Measurements from ENCODE around the gene SLC25A42.
A peak's percentile ranks its signal among the peaks of the same experiment; 100 is the strongest.

SLC25A42 gene

DNA sequence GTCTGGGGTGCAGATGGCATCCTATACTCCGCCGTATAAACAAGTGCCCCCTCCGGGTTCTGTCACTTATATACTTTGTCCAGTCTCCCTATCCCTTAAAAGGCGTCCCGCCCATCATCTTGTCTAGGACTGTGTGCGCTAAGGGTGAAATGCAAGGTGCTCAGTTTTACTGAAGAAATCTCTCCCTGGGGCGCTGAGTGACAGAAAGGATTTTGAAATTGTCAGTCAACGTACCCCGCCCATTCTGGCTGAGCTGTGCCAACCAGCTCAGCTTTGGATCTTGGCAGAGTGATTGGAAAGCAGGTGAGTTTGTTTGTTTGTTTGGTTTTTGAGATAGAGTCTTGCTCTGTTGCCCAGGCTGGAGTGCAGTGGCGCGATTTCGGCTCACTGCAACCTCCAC is 78.6 kb downstream of the SLC25A42 start:
- Histone ChIP-seq H3K9ac (ENCODE audit: low read length) (no peak overlapping the region), H3K4me3 (ENCODE audit: insufficient read depth in 1 of 2, low read depth in 1 of 2, low read length in 2 of 2) (no peak overlapping the region), H2BK15ac (ENCODE audit: low read depth, poor library complexity, severe bottlenecking) (no peak overlapping the region), H4K91ac (ENCODE audit: low read length) (no peak overlapping the region), H3K18ac (ENCODE audit: low read depth in 1 of 2, low read length in 2 of 2) (no peak overlapping the region), H2BK12ac (ENCODE audit: low read length in 2 of 2) (no peak overlapping the region), H2BK5ac (ENCODE audit: low read depth, low read length, poor library complexity, severe bottlenecking) (no peak overlapping the region), H3K23ac (ENCODE audit: low read length in 2 of 2) (no peak overlapping the region), H3K4ac (ENCODE audit: low read depth in 1 of 2, low read length in 2 of 2) (no peak overlapping the region), H3K36me3 (ENCODE audit: control insufficient read depth in 1 of 2, insufficient read depth in 2 of 2, low read depth in 1 of 2, low read length in 2 of 2) (peaks cover 3 to 10% of the 10 kb centered on the region in 2 experiments), H3K4me2 (ENCODE audit: low read length, poor library complexity, severe bottlenecking) (no peak overlapping the region), H3K27ac (ENCODE audit: low read length, poor library complexity, severe bottlenecking) (no peak overlapping the region), H3K27me3 (ENCODE audit: control insufficient read depth in 1 of 2, insufficient read depth in 1 of 2, low read length in 2 of 2) (peaks cover 0 to 5% of the 10 kb centered on the region in 2 experiments), H3K4me1 (ENCODE audit: control insufficient read depth, insufficient read depth, low read depth, low read length) (peaks cover 4% of the 10 kb centered on the region), H3K79me1 (replicated peaks; ENCODE audit: low read length, poor library complexity, severe bottlenecking) (peaks cover 8% of the 10 kb centered on the region), H2AK5ac (ENCODE audit: low read length, severe bottlenecking) (no peak overlapping the region), H3K9me3 (ENCODE audit: control insufficient read depth, low read length) (no peaks in the 10 kb centered on the region), H4K8ac (ENCODE audit: low read length) (no peak overlapping the region), H2AFZ (ENCODE audit: low read depth, low read length) (no peak overlapping the region), H2BK120ac (ENCODE audit: low read depth, low read length) (no peak overlapping the region), H3K14ac (ENCODE audit: low read length in 2 of 2) (no peak overlapping the region)
- WGBS, result 95% methylated on average over 12 of the region's 12 CpGs
- DNase-seq, result no peak

DNA sequence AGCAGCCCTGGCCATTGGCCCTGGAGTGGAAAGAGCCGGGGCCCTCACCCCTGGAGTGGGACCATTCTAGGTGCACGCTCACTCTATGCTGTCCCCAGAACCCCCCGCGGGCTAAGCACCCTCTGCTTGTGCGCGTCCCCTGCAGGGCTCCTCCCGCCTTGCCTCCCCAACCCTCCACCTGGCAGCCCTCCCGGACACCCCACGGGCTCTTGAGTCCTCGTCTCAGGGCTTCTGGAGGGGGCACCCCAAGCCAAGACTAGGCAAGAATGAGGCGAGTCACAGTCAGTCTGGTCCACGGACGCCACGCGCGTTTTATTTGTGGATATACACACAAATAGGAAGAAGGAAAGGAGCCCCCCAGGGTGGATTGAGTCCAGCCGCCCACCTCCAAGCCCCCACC is 81.5 kb downstream of the SLC25A42 start:
- no peak overlapping the region for H3K9ac ChIP-seq (ENCODE audit: low read length)
- peak overlapping the region; percentile 45 for H2BK15ac ChIP-seq (ENCODE audit: low read depth, poor library complexity, severe bottlenecking)
- no peak overlapping the region for H3K14ac ChIP-seq (ENCODE audit: low read length in 2 of 2)
- no peak overlapping the region for H3K18ac ChIP-seq (ENCODE audit: low read depth in 1 of 2, low read length in 2 of 2)
- H4K8ac ChIP-seq (ENCODE audit: low read length), result no peak overlapping the region
- no peak overlapping the region for H2BK5ac ChIP-seq (ENCODE audit: low read depth, low read length, poor library complexity, severe bottlenecking)
- H4K91ac ChIP-seq (ENCODE audit: low read length), result no peak overlapping the region
- 93% methylated on average over 17 of the region's 17 CpGs for WGBS
- H2AFZ ChIP-seq (ENCODE audit: low read depth, low read length), result no peak overlapping the region
- H3K4ac ChIP-seq (ENCODE audit: low read depth in 1 of 2, low read length in 2 of 2), result no peak overlapping the region
- no peak overlapping the region for H3K4me3 ChIP-seq (ENCODE audit: insufficient read depth in 1 of 2, low read depth in 1 of 2, low read length in 2 of 2)
- no peak overlapping the region for H2BK120ac ChIP-seq (ENCODE audit: low read depth, low read length)
- DNase-seq, result no peak
- H3K27ac ChIP-seq (ENCODE audit: low read length, poor library complexity, severe bottlenecking), result no peak overlapping the region
- H3K4me2 ChIP-seq (ENCODE audit: low read length, poor library complexity, severe bottlenecking), result no peak overlapping the region
- H3K79me1 ChIP-seq (replicated peaks; ENCODE audit: low read length, poor library complexity, severe bottlenecking), result no peaks in the 10 kb centered on the region
- peaks cover 10 to 14% of the 10 kb centered on the region in 2 experiments for H3K36me3 ChIP-seq (ENCODE audit: control insufficient read depth in 1 of 2, insufficient read depth in 2 of 2, low read depth in 1 of 2, low read length in 2 of 2)
- H3K23ac ChIP-seq (ENCODE audit: low read length in 2 of 2), result no peak overlapping the region
- H3K9me3 ChIP-seq (ENCODE audit: control insufficient read depth, low read length), result no peaks in the 10 kb centered on the region
- H3K4me1 ChIP-seq (ENCODE audit: control insufficient read depth, insufficient read depth, low read depth, low read length), result no peaks in the 10 kb centered on the region
- no peak overlapping the region for H2AK5ac ChIP-seq (ENCODE audit: low read length, severe bottlenecking)
- peaks cover 0 to 5% of the 10 kb centered on the region in 2 experiments for H3K27me3 ChIP-seq (ENCODE audit: control insufficient read depth in 1 of 2, insufficient read depth in 1 of 2, low read length in 2 of 2)
- no peak overlapping the region for H2BK12ac ChIP-seq (ENCODE audit: low read length in 2 of 2)

DNA sequence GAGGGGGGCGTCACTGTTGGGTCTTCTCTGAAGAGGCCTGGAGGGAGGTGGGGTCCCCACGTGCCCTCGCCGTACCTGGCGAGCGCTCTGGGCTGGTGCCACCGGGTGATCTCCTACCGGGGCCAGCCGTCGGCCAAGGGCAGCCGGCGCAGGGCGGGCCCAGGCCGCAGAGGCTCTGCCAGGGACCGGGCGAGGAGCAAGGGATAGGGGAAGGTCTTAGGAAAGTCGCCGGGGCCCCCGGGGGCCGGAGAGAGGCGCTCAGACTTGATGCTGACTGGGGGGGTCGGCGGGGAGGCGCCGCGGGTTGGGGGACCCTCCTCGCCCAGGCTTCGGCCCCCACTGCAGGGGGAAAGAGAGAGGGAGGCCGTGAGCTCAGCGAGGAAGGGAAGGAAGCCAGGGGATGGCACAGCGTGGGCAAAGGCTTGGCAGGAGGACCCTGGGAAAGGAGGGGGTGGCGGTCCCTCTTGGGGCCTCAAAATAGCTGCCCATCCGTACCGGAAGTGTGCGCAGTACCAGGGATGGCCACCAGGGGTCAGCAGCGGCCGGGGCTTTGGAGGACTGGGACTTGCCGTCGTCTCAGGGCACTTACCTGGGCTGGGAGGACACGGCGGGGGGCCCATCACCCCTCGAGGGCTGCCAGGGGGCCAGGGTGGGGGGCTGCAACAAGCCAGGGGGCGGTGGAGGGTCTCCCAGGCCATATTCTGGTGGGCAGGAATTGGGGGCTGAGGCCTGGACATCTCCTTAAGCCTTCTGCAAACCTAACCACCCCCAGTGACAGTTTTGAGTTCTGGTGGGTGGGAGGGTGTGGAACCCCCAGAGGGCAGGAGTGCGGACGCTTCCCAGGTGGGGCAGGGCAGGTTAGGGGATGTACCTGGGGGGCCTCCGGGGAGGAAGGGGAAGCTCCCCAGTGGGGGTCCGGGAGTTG is 82.2 kb downstream of the SLC25A42 start:
- 48% methylated on average over 42 of the region's 47 CpGs for WGBS
- H3K9me3 ChIP-seq (ENCODE audit: control insufficient read depth, low read length), result no peaks in the 10 kb centered on the region
- H2BK120ac ChIP-seq (ENCODE audit: low read depth, low read length), result no peak overlapping the region
- H3K18ac ChIP-seq (ENCODE audit: low read depth in 1 of 2, low read length in 2 of 2), result no peak overlapping the region
- no peak overlapping the region for H3K27ac ChIP-seq (ENCODE audit: low read length, poor library complexity, severe bottlenecking)
- H3K4me1 ChIP-seq (ENCODE audit: control insufficient read depth, insufficient read depth, low read depth, low read length), result no peaks in the 10 kb centered on the region
- peaks cover 0 to 5% of the 10 kb centered on the region in 2 experiments for H3K27me3 ChIP-seq (ENCODE audit: control insufficient read depth in 1 of 2, insufficient read depth in 1 of 2, low read length in 2 of 2)
- H3K4ac ChIP-seq (ENCODE audit: low read depth in 1 of 2, low read length in 2 of 2), result peak overlapping the region in 1 of 2 experiments; percentile 1
- H3K23ac ChIP-seq (ENCODE audit: low read length in 2 of 2), result no peak overlapping the region
- DNase-seq, result peak; percentile 56
- no peak overlapping the region for H3K4me3 ChIP-seq (ENCODE audit: insufficient read depth in 1 of 2, low read depth in 1 of 2, low read length in 2 of 2)
- H3K36me3 ChIP-seq (ENCODE audit: control insufficient read depth in 1 of 2, insufficient read depth in 2 of 2, low read depth in 1 of 2, low read length in 2 of 2), result peaks cover 10 to 14% of the 10 kb centered on the region in 2 experiments
- H2BK5ac ChIP-seq (ENCODE audit: low read depth, low read length, poor library complexity, severe bottlenecking), result no peak overlapping the region
- H2BK15ac ChIP-seq (ENCODE audit: low read depth, poor library complexity, severe bottlenecking), result peak overlapping the region; percentile 92
- H2BK12ac ChIP-seq (ENCODE audit: low read length in 2 of 2), result no peak overlapping the region
- H4K91ac ChIP-seq (ENCODE audit: low read length), result peak overlapping the region; percentile 81
- H3K9ac ChIP-seq (ENCODE audit: low read length), result no peak overlapping the region
- H3K14ac ChIP-seq (ENCODE audit: low read length in 2 of 2), result no peak overlapping the region
- peak overlapping the region; percentile 95 for H4K8ac ChIP-seq (ENCODE audit: low read length)
- no peaks in the 10 kb centered on the region for H3K79me1 ChIP-seq (replicated peaks; ENCODE audit: low read length, poor library complexity, severe bottlenecking)
- no peak overlapping the region for H2AK5ac ChIP-seq (ENCODE audit: low read length, severe bottlenecking)
- no peak overlapping the region for H2AFZ ChIP-seq (ENCODE audit: low read depth, low read length)
- no peak overlapping the region for H3K4me2 ChIP-seq (ENCODE audit: low read length, poor library complexity, severe bottlenecking)

DNA sequence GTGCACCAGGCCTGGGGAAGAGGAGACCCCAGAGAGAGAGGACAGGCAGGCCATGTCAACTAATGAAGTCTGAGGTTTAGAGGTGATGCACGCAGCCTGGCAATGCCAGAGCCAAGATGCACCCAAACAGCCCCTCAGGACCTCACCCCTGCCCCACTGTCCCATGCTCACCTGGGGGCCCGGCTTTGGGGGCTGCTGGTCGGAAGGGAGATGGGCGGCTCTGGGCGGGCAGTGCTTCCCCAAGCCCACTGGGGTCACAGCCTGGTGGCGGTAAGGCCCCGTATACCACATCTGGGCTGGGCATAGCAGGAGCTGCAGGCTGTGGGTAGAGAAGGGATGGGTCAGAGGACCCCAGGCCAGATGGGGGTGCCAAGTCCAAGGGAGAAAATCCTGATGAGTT is 83.1 kb downstream of the SLC25A42 start:
- H3K23ac ChIP-seq (ENCODE audit: low read length in 2 of 2), result no peak overlapping the region
- H2BK5ac ChIP-seq (ENCODE audit: low read depth, low read length, poor library complexity, severe bottlenecking), result no peak overlapping the region
- no peak overlapping the region for H3K4me2 ChIP-seq (ENCODE audit: low read length, poor library complexity, severe bottlenecking)
- no peak overlapping the region for H2BK15ac ChIP-seq (ENCODE audit: low read depth, poor library complexity, severe bottlenecking)
- H3K9me3 ChIP-seq (ENCODE audit: control insufficient read depth, low read length), result no peaks in the 10 kb centered on the region
- no peak overlapping the region for H3K14ac ChIP-seq (ENCODE audit: low read length in 2 of 2)
- H3K4ac ChIP-seq (ENCODE audit: low read depth in 1 of 2, low read length in 2 of 2), result no peak overlapping the region
- no peak overlapping the region for H4K91ac ChIP-seq (ENCODE audit: low read length)
- DNase-seq, result no peak
- 94% methylated on average over 3 of the region's 7 CpGs for WGBS
- no peak overlapping the region for H4K8ac ChIP-seq (ENCODE audit: low read length)
- peaks cover 0 to 5% of the 10 kb centered on the region in 2 experiments for H3K27me3 ChIP-seq (ENCODE audit: control insufficient read depth in 1 of 2, insufficient read depth in 1 of 2, low read length in 2 of 2)
- H2BK12ac ChIP-seq (ENCODE audit: low read length in 2 of 2), result no peak overlapping the region
- H3K79me1 ChIP-seq (replicated peaks; ENCODE audit: low read length, poor library complexity, severe bottlenecking), result no peaks in the 10 kb centered on the region
- H2AFZ ChIP-seq (ENCODE audit: low read depth, low read length), result no peak overlapping the region
- peaks cover 10 to 14% of the 10 kb centered on the region in 2 experiments for H3K36me3 ChIP-seq (ENCODE audit: control insufficient read depth in 1 of 2, insufficient read depth in 2 of 2, low read depth in 1 of 2, low read length in 2 of 2)
- no peak overlapping the region for H2BK120ac ChIP-seq (ENCODE audit: low read depth, low read length)
- no peaks in the 10 kb centered on the region for H3K4me1 ChIP-seq (ENCODE audit: control insufficient read depth, insufficient read depth, low read depth, low read length)
- H3K4me3 ChIP-seq (ENCODE audit: insufficient read depth in 1 of 2, low read depth in 1 of 2, low read length in 2 of 2), result no peak overlapping the region
- H3K9ac ChIP-seq (ENCODE audit: low read length), result no peak overlapping the region
- no peak overlapping the region for H2AK5ac ChIP-seq (ENCODE audit: low read length, severe bottlenecking)
- H3K18ac ChIP-seq (ENCODE audit: low read depth in 1 of 2, low read length in 2 of 2), result no peak overlapping the region
- no peak overlapping the region for H3K27ac ChIP-seq (ENCODE audit: low read length, poor library complexity, severe bottlenecking)

Data from mesenchymal stem cell (in vitro differentiated cells and primary cell).